Right ventricle myocardium superior (tissue), 1 donor: ENCODE data around the gene NFATC3. TPM values are rescaled to one million over a fixed set of nuclear protein-coding genes. Genes with fewer than 3 reads are reported as not detected.

Experiments used
- ATAC-seq: fragments of 200-7000 bp; cut with Tn5 transposase; one replicate; pipeline ENCODE4 v1.9.1; 2020; ENCODE audit warnings: mild to moderate bottlenecking; ENCODE audit not compliant: poor library complexity
- DNase-seq: peaks from one replicate; pipeline ENCODE4 v3.0.0-alpha.2; 2020
- intact Hi-C: fragments of 100-400 bp; cut with DNase I; formaldehyde crosslinking; loops from one replicate; pipeline ENCODE4 v1.11.2; 2022
- microRNA-seq: library from miRNA; unstranded; fragments of <30 nt; microRNA quantifications from one replicate; pipeline ENCODE4 v1.2.0, GENCODE V29; 2020
- total RNA-seq: library from RNA; stranded (reverse); fragmentation: NEBNext Ultra II Directional; extraction: Animal tissue kit (Norgen Biotek cat#: 25700); gene quantifications from one replicate; pipeline ENCODE4 v1.2.1, GENCODE V29; 2021
- donor health status: DM: no; HTN: yes; CAD: no; lungs with severe emphysema.

Gene NFATC3
- total RNA-seq, 1 donor from 2014 or later: 24.4 TPM

- intact Hi-C loops: no loop called here
- ATAC-seq: no peak
- DNase-seq: peak; percentile 25
Observed at GRCh38 chr16:68272507-68273209, 187.5 kb downstream of the NFATC3 start.

GRCh38 chr16:68273459-68273858, 188.3 kb downstream of the NFATC3 start:
- ATAC-seq: no peak
- DNase-seq: no peak
- intact Hi-C loops: no loop called here

- intact Hi-C loops: no loop called here
- ATAC-seq: no peak
- DNase-seq: peak; percentile 10
Observed at GRCh38 chr16:68273896-68274295, 188.7 kb downstream of the NFATC3 start.

GRCh38 chr16:68274441-68274840, 189.3 kb downstream of the NFATC3 start:
- intact Hi-C loops: no loop called here
- ATAC-seq (peak; percentile 48), DNase-seq (peak; percentile 14)

- peak; percentile 2 for ATAC-seq
- intact Hi-C loops: no loop called here
- peak; percentile 4 for DNase-seq
Observed at GRCh38 chr16:68275611-68276191, 190.5 kb downstream of the NFATC3 start.

GRCh38 chr16:68276223-68276622, 191.1 kb downstream of the NFATC3 start:
- ATAC-seq: peak; percentile 70
- intact Hi-C loops: no loop called here
- DNase-seq: no peak

Small RNAs within 50 kb of the gene (microRNA-seq; reads per million reads assigned to microRNA genes)
- not detected for gene MIR6773

Other genes with a start within 250 kb of the NFATC3 start
- gene THAP11, start 243.1 kb upstream of the NFATC3 start, total RNA-seq: 31.1 TPM
- gene NUTF2, start 238.4 kb upstream of the NFATC3 start, total RNA-seq: 76.7 TPM
- 20.6 TPM for gene CENPT, start 237.7 kb upstream of the NFATC3 start, total RNA-seq
- 30.6 TPM for gene EDC4, start 212.3 kb upstream of the NFATC3 start, total RNA-seq
- gene NRN1L, start 200.5 kb upstream of the NFATC3 start, total RNA-seq: not detected
- 16.6 TPM for gene PSKH1, start 192.1 kb upstream of the NFATC3 start, total RNA-seq
- 0.78 TPM for gene CTRL, start 153.5 kb upstream of the NFATC3 start, total RNA-seq
- 59.0 TPM for gene PSMB10, start 148.5 kb upstream of the NFATC3 start, total RNA-seq
- 21.4 TPM for gene LCAT, start 141.2 kb upstream of the NFATC3 start, total RNA-seq
- gene SLC12A4, start 116.7 kb upstream of the NFATC3 start, total RNA-seq: 84.3 TPM
- not detected for gene DPEP3, start 104.9 kb upstream of the NFATC3 start, total RNA-seq
- 1.1 TPM for gene DPEP2, start 85.9 kb upstream of the NFATC3 start, total RNA-seq
- not detected for gene DPEP2NB, start 69.5 kb upstream of the NFATC3 start, total RNA-seq
- 7.2 TPM for gene DDX28, start 62.1 kb upstream of the NFATC3 start, total RNA-seq
- 5.7 TPM for gene DUS2, start 62.1 kb upstream of the NFATC3 start, total RNA-seq
- gene ESRP2, start 150.8 kb downstream of the NFATC3 start, total RNA-seq: 0.73 TPM
- gene PLA2G15, start 160.0 kb downstream of the NFATC3 start, total RNA-seq: 38.1 TPM
- 38.7 TPM for gene SLC7A6, start 179.2 kb downstream of the NFATC3 start, total RNA-seq
- gene SLC7A6OS, start 225.6 kb downstream of the NFATC3 start, total RNA-seq: 11.2 TPM
- gene PRMT7, start 225.6 kb downstream of the NFATC3 start, total RNA-seq: 28.1 TPM